ENCODE measurements around the gene UPF2. TPM values are rescaled to one million over a fixed set of nuclear protein-coding genes. Genes with fewer than 3 reads are reported as not detected.

The UPF2 gene
- polyA plus RNA-seq, 1 donor from 2014 or later: 14.3 TPM

DNA sequence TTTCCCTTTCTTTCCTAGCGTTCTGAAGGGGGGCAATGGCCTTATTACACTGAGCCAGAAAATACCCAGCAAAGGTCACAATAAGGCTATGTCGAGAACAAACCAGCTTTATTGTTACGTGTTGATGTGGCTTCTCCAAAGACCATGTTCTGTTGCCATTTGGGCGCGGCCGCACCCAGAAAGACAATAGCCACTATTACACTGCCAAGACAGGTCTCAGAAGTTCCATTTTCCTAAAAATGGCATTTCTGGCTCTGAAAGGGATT lies 141.6 kb downstream of the UPF2 start:
- Histone ChIP-seq H3K36me3 (ENCODE audit: insufficient read depth, low read length) (no peaks in the 10 kb centered on the region), H3F3A (ENCODE audit: insufficient read depth, low read length, poor library complexity, severe bottlenecking) (no peaks in the 10 kb centered on the region), H3K79me2 (replicated peaks; ENCODE audit: insufficient read depth, low read length) (no peaks in the 10 kb centered on the region), H2AFZ (ENCODE audit: low read depth, low read length) (no peak overlapping the region), H3K4me3 (ENCODE audit: low read length) (no peak overlapping the region), H3K27me3 (ENCODE audit: insufficient read depth, low read depth, low read length) (no peaks in the 10 kb centered on the region), H3K27ac (ENCODE audit: low read length) (no peak overlapping the region), H3K9me2 (ENCODE audit: insufficient read depth, low read length) (no peaks in the 10 kb centered on the region), H3K9me3 (ENCODE audit: low read length) (no peaks in the 10 kb centered on the region), H3K4me2 (ENCODE audit: low read length) (no peak overlapping the region), H3K9ac (ENCODE audit: low read length) (no peak overlapping the region), H4K20me1 (ENCODE audit: insufficient read depth) (no peaks in the 10 kb centered on the region)
- no peak for TF ChIP-seq SMC3 (conservative IDR thresholded peaks at IDR 0.05; ENCODE audit: poor library complexity)
- no peak for TF ChIP-seq TAF1 (IDR thresholded peaks at IDR 0.05; ENCODE audit: low read depth)

DNA sequence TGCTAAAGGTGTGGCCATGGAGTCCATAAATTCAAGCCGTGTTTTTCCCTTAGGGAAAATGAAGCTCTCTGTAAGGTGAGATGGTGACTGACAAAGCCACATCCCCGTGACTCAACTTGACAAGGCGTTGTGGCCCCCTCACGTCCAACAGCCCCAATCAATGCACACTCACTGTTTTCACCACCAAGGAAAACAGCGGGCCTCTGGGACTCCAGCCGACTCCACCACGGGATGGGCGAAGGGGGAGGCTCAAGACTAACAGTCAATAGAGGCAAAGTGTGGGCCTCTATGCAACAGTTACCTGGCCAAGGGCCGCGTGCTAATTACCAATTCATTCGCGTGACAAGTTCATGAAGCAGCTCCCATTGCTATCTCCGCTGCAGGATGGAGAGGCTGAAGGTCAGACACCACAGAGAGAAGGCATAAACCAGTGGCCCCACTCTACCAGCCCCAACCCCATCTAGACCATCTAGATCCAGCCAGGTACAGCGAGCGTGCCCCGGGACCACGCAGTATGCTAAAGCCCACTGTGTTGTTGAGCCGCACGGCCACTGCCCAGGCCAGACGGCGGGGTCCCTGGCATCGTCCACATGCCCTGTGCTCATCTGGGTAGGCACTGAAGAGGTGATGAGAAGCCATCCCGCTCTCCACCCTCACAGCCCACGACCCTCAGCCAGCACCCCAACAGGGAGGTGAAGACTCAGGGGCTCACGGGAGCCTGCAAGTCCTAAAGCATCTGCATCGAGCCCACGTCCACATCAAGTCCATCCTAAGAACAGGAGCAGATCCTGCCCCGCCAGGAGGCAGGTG lies 143.3 kb downstream of the UPF2 start:
- Histone ChIP-seq H3K27me3 (ENCODE audit: insufficient read depth, low read depth, low read length) (no peaks in the 10 kb centered on the region), H3K79me2 (replicated peaks; ENCODE audit: insufficient read depth, low read length) (no peaks in the 10 kb centered on the region), H4K20me1 (ENCODE audit: insufficient read depth) (no peaks in the 10 kb centered on the region), H3K9me3 (ENCODE audit: low read length) (no peaks in the 10 kb centered on the region), H3K27ac (ENCODE audit: low read length) (no peak overlapping the region), H3K36me3 (ENCODE audit: insufficient read depth, low read length) (no peaks in the 10 kb centered on the region), H3K9ac (ENCODE audit: low read length) (no peak overlapping the region), H3K9me2 (ENCODE audit: insufficient read depth, low read length) (no peaks in the 10 kb centered on the region), H2AFZ (ENCODE audit: low read depth, low read length) (no peak overlapping the region), H3K4me3 (ENCODE audit: low read length) (no peak overlapping the region), H3K4me2 (ENCODE audit: low read length) (no peak overlapping the region), H3F3A (ENCODE audit: insufficient read depth, low read length, poor library complexity, severe bottlenecking) (no peaks in the 10 kb centered on the region)
- TF ChIP-seq SMC3 (conservative IDR thresholded peaks at IDR 0.05; ENCODE audit: poor library complexity): no peak
- TF ChIP-seq EP300 (conservative IDR thresholded peaks at IDR 0.05; ENCODE audit: poor library complexity, severe bottlenecking): no peak

DNA sequence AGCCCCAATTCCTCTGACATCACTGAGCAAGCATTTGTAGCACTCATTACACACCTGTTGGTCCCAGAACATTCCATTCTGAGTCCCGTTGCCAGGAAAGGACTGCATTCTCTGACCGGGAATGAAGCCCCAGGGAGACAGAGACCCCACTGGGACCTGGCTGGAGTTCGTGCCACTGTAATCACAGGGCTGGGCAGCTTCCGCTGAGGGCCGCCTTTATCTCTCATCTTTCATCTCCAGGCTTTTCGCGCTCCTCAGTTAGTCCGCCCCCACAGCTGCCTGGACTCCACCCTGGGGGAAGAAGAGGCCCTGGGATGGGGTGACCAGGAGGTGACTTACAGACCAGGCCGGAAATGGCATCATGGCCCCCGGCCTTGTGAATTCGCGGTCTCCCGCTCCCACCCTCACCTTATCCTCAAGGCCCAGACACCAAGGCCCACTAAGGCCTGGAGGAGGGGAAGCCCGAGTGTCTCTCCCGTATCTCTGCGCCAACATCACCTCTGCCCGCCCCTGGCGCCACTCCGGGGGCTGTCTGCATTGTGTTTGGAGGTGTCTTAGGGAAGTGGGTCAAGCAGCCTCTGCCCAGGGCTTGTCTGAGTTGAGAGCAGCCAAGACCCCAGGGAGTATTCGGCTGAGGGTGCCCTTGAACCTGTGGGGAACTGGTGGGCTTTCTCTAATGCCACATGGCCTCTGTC lies 144.1 kb downstream of the UPF2 start:
- no peak overlapping the region for H3K27ac ChIP-seq (ENCODE audit: low read length)
- H3K9ac ChIP-seq (ENCODE audit: low read length): no peak overlapping the region
- no peaks in the 10 kb centered on the region for H3K79me2 ChIP-seq (replicated peaks; ENCODE audit: insufficient read depth, low read length)
- H3K27me3 ChIP-seq (ENCODE audit: insufficient read depth, low read depth, low read length): no peaks in the 10 kb centered on the region
- H3F3A ChIP-seq (ENCODE audit: insufficient read depth, low read length, poor library complexity, severe bottlenecking): no peaks in the 10 kb centered on the region
- no peak overlapping the region for H3K4me2 ChIP-seq (ENCODE audit: low read length)
- no peaks in the 10 kb centered on the region for H3K9me2 ChIP-seq (ENCODE audit: insufficient read depth, low read length)
- no peaks in the 10 kb centered on the region for H4K20me1 ChIP-seq (ENCODE audit: insufficient read depth)
- H2AFZ ChIP-seq (ENCODE audit: low read depth, low read length): no peak overlapping the region
- no peaks in the 10 kb centered on the region for H3K36me3 ChIP-seq (ENCODE audit: insufficient read depth, low read length)
- no peaks in the 10 kb centered on the region for H3K9me3 ChIP-seq (ENCODE audit: low read length)
- no peak for TF ChIP-seq POLR2AphosphoS5 (IDR thresholded peaks at IDR 0.05)
- TF ChIP-seq EZH2 (IDR thresholded peaks at IDR 0.05; ENCODE audit: borderline replicate concordance, insufficient read depth, low read length, poor library complexity, severe bottlenecking): no peak
- TF ChIP-seq MXI1 (conservative IDR thresholded peaks at IDR 0.05; ENCODE audit: poor library complexity, severe bottlenecking): no peak
- no peak for TF ChIP-seq SMC3 (conservative IDR thresholded peaks at IDR 0.05; ENCODE audit: poor library complexity)
- no peak for TF ChIP-seq EP300 (conservative IDR thresholded peaks at IDR 0.05; ENCODE audit: poor library complexity, severe bottlenecking)
- no peak for TF ChIP-seq RAD21 (conservative IDR thresholded peaks at IDR 0.05)
- TF ChIP-seq TAF1 (IDR thresholded peaks at IDR 0.05; ENCODE audit: low read depth): no peak
- H3K4me3 ChIP-seq (ENCODE audit: low read length): no peak overlapping the region

DNA sequence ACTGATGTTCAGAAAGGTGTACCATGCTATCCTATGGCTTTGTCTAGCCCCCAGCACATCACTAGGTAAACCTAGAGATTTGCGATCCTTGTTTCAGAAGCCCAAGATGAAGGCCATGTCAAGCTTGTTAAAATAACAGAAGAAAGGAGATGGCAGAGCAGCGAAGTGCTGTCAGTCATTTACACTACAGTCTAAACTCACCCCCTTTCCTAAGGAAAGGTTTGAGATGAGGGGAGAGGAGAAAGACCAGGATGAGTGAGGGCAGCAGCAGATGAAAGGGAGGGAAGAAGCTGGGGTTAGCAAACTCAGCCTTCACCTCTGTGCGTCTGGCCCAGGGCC lies 144.6 kb downstream of the UPF2 start:
- H3K4me2 ChIP-seq (ENCODE audit: low read length): no peak overlapping the region

More for the DNA sequence above, 144.6 kb downstream of the UPF2 start:
- H3F3A ChIP-seq (ENCODE audit: insufficient read depth, low read length, poor library complexity, severe bottlenecking): no peaks in the 10 kb centered on the region
- no peaks in the 10 kb centered on the region for H3K79me2 ChIP-seq (replicated peaks; ENCODE audit: insufficient read depth, low read length)
- H2AFZ ChIP-seq (ENCODE audit: low read depth, low read length): no peak overlapping the region
- no peak overlapping the region for H3K27ac ChIP-seq (ENCODE audit: low read length)
- no peak overlapping the region for H3K4me3 ChIP-seq (ENCODE audit: low read length)
- no peaks in the 10 kb centered on the region for H3K36me3 ChIP-seq (ENCODE audit: insufficient read depth, low read length)
- no peaks in the 10 kb centered on the region for H3K27me3 ChIP-seq (ENCODE audit: insufficient read depth, low read depth, low read length)
- H3K9me3 ChIP-seq (ENCODE audit: low read length): no peaks in the 10 kb centered on the region
- H3K9me2 ChIP-seq (ENCODE audit: insufficient read depth, low read length): no peaks in the 10 kb centered on the region
- H4K20me1 ChIP-seq (ENCODE audit: insufficient read depth): no peaks in the 10 kb centered on the region
- no peak overlapping the region for H3K9ac ChIP-seq (ENCODE audit: low read length)
- TF ChIP-seq TAF1 (IDR thresholded peaks at IDR 0.05; ENCODE audit: low read depth): no peak
- TF ChIP-seq, protein P1, sequence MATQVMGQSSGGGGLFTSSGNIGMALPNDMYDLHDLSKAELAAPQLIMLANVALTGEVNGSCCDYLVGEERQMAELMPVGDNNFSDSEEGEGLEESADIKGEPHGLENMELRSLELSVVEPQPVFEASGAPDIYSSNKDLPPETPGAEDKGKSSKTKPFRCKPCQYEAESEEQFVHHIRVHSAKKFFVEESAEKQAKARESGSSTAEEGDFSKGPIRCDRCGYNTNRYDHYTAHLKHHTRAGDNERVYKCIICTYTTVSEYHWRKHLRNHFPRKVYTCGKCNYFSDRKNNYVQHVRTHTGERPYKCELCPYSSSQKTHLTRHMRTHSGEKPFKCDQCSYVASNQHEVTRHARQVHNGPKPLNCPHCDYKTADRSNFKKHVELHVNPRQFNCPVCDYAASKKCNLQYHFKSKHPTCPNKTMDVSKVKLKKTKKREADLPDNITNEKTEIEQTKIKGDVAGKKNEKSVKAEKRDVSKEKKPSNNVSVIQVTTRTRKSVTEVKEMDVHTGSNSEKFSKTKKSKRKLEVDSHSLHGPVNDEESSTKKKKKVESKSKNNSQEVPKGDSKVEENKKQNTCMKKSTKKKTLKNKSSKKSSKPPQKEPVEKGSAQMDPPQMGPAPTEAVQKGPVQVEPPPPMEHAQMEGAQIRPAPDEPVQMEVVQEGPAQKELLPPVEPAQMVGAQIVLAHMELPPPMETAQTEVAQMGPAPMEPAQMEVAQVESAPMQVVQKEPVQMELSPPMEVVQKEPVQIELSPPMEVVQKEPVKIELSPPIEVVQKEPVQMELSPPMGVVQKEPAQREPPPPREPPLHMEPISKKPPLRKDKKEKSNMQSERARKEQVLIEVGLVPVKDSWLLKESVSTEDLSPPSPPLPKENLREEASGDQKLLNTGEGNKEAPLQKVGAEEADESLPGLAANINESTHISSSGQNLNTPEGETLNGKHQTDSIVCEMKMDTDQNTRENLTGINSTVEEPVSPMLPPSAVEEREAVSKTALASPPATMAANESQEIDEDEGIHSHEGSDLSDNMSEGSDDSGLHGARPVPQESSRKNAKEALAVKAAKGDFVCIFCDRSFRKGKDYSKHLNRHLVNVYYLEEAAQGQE (IDR thresholded peaks at IDR 0.05; ENCODE audit: borderline replicate concordance): no peak
- no peak for TF ChIP-seq MXI1 (conservative IDR thresholded peaks at IDR 0.05; ENCODE audit: poor library complexity, severe bottlenecking)
- TF ChIP-seq SMC3 (conservative IDR thresholded peaks at IDR 0.05; ENCODE audit: poor library complexity): no peak
- TF ChIP-seq RAD21 (conservative IDR thresholded peaks at IDR 0.05): no peak
- TF ChIP-seq EZH2 (IDR thresholded peaks at IDR 0.05; ENCODE audit: borderline replicate concordance, insufficient read depth, low read length, poor library complexity, severe bottlenecking): no peak
- no peak for TF ChIP-seq EP300 (conservative IDR thresholded peaks at IDR 0.05; ENCODE audit: poor library complexity, severe bottlenecking)
- no peak for TF ChIP-seq POLR2AphosphoS5 (IDR thresholded peaks at IDR 0.05)
- TF ChIP-seq, protein P2, sequence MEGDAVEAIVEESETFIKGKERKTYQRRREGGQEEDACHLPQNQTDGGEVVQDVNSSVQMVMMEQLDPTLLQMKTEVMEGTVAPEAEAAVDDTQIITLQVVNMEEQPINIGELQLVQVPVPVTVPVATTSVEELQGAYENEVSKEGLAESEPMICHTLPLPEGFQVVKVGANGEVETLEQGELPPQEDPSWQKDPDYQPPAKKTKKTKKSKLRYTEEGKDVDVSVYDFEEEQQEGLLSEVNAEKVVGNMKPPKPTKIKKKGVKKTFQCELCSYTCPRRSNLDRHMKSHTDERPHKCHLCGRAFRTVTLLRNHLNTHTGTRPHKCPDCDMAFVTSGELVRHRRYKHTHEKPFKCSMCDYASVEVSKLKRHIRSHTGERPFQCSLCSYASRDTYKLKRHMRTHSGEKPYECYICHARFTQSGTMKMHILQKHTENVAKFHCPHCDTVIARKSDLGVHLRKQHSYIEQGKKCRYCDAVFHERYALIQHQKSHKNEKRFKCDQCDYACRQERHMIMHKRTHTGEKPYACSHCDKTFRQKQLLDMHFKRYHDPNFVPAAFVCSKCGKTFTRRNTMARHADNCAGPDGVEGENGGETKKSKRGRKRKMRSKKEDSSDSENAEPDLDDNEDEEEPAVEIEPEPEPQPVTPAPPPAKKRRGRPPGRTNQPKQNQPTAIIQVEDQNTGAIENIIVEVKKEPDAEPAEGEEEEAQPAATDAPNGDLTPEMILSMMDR (IDR thresholded peaks at IDR 0.05; ENCODE audit: poor library complexity, severe bottlenecking): no peak
